CD14-positive monocyte (primary cell): ENCODE results near the gene TMEM59L. TPM values are rescaled to one million over a fixed set of nuclear protein-coding genes. Genes with fewer than 3 reads are reported as not detected.

Source experiments
- DNase-seq, 3 donors: peaks; one replicate each; pipeline ENCODE4 v3.0.0-alpha.2; 2011 to 2022
- H2AFZ ChIP-seq: 2 replicates; pipeline ENCODE4 v1.6.0; 2012; ENCODE audit warnings: mild to moderate bottlenecking, low read depth, low read length, inconsistent platforms; ENCODE audit not compliant: insufficient read depth, poor library complexity, severe bottlenecking
- H3K27ac ChIP-seq, 2 donors: 1 replicate in 1 of 2; 2 replicates in 1 of 2; pipeline ENCODE4 v1.5.1; 2012 to 2013; ENCODE audit warnings: low read length in 2 of 2, control low read depth in 1 of 2, inconsistent platforms in 1 of 2, low read depth in 1 of 2, mild to moderate bottlenecking in 1 of 2
- H3K27me3 ChIP-seq, 2 donors: one replicate each; pipeline versions ENCODE4 v1.6.0 to v1.6.1; 2011 to 2013; ENCODE audit warnings: low read length in 2 of 2; ENCODE audit not compliant: control insufficient read depth in 2 of 2, insufficient read depth in 2 of 2
- H3K36me3 ChIP-seq, 2 donors: replicated peaks in 1 of 2; 1 replicate in 1 of 2; 2 replicates in 1 of 2; pipeline versions ENCODE4 v1.5.1 to v1.6.1; 2012 to 2013; ENCODE audit warnings: low read length in 2 of 2, control low read depth in 1 of 2, inconsistent platforms in 1 of 2, mild to moderate bottlenecking in 1 of 2; ENCODE audit not compliant: insufficient read depth in 2 of 2, control insufficient read depth in 1 of 2
- H3K4me1 ChIP-seq, 2 donors: 1 replicate in 1 of 2; 2 replicates in 1 of 2; pipeline versions ENCODE4 v1.5.1 to v1.6.1; 2012 to 2013; ENCODE audit warnings: low read length in 2 of 2, control low read depth in 1 of 2, inconsistent platforms in 1 of 2, mild to moderate bottlenecking in 1 of 2, moderate library complexity in 1 of 2; ENCODE audit not compliant: insufficient read depth in 2 of 2, control insufficient read depth in 1 of 2
- H3K4me2 ChIP-seq: replicated peaks from 2 replicates; pipeline ENCODE3; 2012; ENCODE audit warnings: low read length, moderate library complexity, mild to moderate bottlenecking; ENCODE audit not compliant: poor library complexity, severe bottlenecking; ENCODE audit errors: extremely low read depth
- H3K4me3 ChIP-seq, 3 experiments: fragments of 200-600 bp in 1 of 3; sonication (generic) in 1 of 3; replicated peaks in 1 of 3; 1 replicate in 2 of 3; 2 replicates in 1 of 3; pipeline ENCODE4 v1.5.1; 2011 to 2013; ENCODE audit warnings: low read length in 3 of 3, mild to moderate bottlenecking in 3 of 3, control low read depth in 2 of 3, low read depth in 2 of 3, inconsistent platforms in 1 of 3, moderate library complexity in 1 of 3
- H3K79me2 ChIP-seq: 2 replicates; pipeline ENCODE4 v1.6.0; 2012; ENCODE audit warnings: mild to moderate bottlenecking, control low read depth, inconsistent platforms, low read length, moderate library complexity; ENCODE audit not compliant: insufficient read depth
- H3K9ac ChIP-seq: 2 replicates; pipeline ENCODE4 v1.6.0; 2017; ENCODE audit warnings: low read length, mild to moderate bottlenecking; ENCODE audit not compliant: insufficient read depth, poor library complexity, severe bottlenecking
- H3K9me3 ChIP-seq, 2 donors: replicated peaks in 1 of 2; 1 replicate in 1 of 2; 2 replicates in 1 of 2; pipeline versions ENCODE4 v1.5.1 to v1.6.1; 2012 to 2013; ENCODE audit warnings: low read length in 2 of 2, control low read depth in 1 of 2; ENCODE audit not compliant: control insufficient read depth in 1 of 2, insufficient read depth in 1 of 2
- H4K20me1 ChIP-seq: 2 replicates; pipeline ENCODE4 v1.6.0; 2012; ENCODE audit warnings: mild to moderate bottlenecking, low read length, control low read depth, moderate library complexity; ENCODE audit not compliant: insufficient read depth
- H3K27ac Mint-ChIP-seq, 7 donors: one replicate each; pipeline ENCODE4 v1.8.0; 2020; ENCODE audit warnings: mild to moderate bottlenecking in 7 of 7, mixed read lengths in 7 of 7, moderate library complexity in 6 of 7, inconsistent platforms in 2 of 7
- H3K27me3 Mint-ChIP-seq, 3 donors: one replicate each; pipeline ENCODE4 v1.8.0; 2021 to 2022; ENCODE audit warnings: low read depth in 3 of 3, mild to moderate bottlenecking in 3 of 3, mixed read lengths in 3 of 3, moderate library complexity in 3 of 3, inconsistent platforms in 1 of 3
- H3K36me3 Mint-ChIP-seq, 2 donors: one replicate each; pipeline ENCODE4 v1.8.0; 2020; ENCODE audit warnings: mixed read lengths in 2 of 2, inconsistent platforms in 1 of 2, mild to moderate bottlenecking in 1 of 2
- H3K4me1 Mint-ChIP-seq: one replicate; pipeline ENCODE4 v1.8.0; 2020; ENCODE audit warnings: mild to moderate bottlenecking, mixed read lengths
- H3K4me3 Mint-ChIP-seq, 2 donors: one replicate each; pipeline ENCODE4 v1.8.0; 2020; ENCODE audit warnings: mild to moderate bottlenecking in 2 of 2, mixed read lengths in 2 of 2, moderate library complexity in 1 of 2
- H3K9me3 Mint-ChIP-seq, 7 donors: one replicate each; pipeline ENCODE4 v1.8.0; 2020 to 2022; ENCODE audit warnings: mixed read lengths in 7 of 7, mild to moderate bottlenecking in 6 of 7, moderate library complexity in 6 of 7, inconsistent platforms in 2 of 7
- WGBS: methylation state at CpG from one replicate; pipeline ENCODE4 v1.1.5; 2013; ENCODE audit warnings: missing lambda C conversion rate; ENCODE audit not compliant: insufficient coverage; 5-methylcytosine and 5-hydroxymethylcytosine counted together
- intact Hi-C, 2 donors: fragments of 100-400 bp; cut with micrococcal nuclease; formaldehyde crosslinking; loops; one replicate each; pipeline versions ENCODE4 v1.15.0 to v1.15.1; 2023
- polyA plus RNA-seq, 3 donors: library from polyadenylated mRNA; depleted of rRNA in 1 of 3; unstranded in 2 of 3; stranded (reverse) in 1 of 3; fragments of 300-500 nt in 2 of 3; fragments of >200 nt in 1 of 3; fragmentation: Illumina TruSeq in 2 of 3; gene quantifications; 1 replicate in 2 of 3; 2 replicates in 1 of 3; pipeline ENCODE4 v1.2.3, GENCODE V29; 2012 to 2021
- TF ChIP-seq, protein P1 (sequence below): fragments of 200-600 bp; IDR thresholded peaks from one replicate; pipeline ENCODE4 v1.8.0; 2022; ENCODE audit warnings: antibody characterized with exemption, mild to moderate bottlenecking

TMEM59L gene
- polyA plus RNA-seq, 3 donors: not detected

DNA sequence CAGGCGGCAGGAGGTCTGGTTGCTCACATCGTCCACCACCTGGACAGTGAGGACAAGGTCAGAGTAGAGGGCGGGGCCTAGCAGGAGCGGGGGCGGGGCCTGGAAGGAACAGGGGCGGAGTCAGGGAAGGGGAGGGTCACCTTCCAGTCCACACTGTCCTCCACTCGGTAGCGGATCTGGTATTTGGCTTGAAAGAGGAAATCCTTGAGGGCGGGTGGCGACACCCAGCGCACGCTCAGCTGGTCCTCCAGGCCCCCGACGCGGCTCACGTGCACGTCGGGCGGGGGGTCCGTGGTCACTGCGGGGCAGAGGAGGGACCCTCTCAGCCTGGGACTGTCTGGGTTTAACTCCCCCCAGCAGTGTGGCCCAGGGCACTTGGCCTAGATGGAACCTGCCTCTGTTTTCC, 15.9 kb upstream of the TMEM59L start:
- Mint-ChIP-seq H3K9me3 (peaks cover 0 to 9% (median 2%) of the 10 kb centered on the region in 7 donors), H3K27ac (peak overlapping the region in 1 of 7 donors; percentile 50), H3K4me1 (peaks cover 22% of the 10 kb centered on the region), H3K4me3 (peak overlapping the region; percentile 45 to 71), H3K27me3 (peaks cover 47 to 76% (median 61%) of the 10 kb centered on the region in 3 donors), H3K36me3 (peaks cover 6 to 11% of the 10 kb centered on the region in 2 donors)
- Histone ChIP-seq H3K79me2 (no peaks in the 10 kb centered on the region), H4K20me1 (peaks cover 10% of the 10 kb centered on the region), H3K27me3 (peaks cover 7 to 45% of the 10 kb centered on the region in 2 donors), H3K4me2 (peak overlapping the region; percentile 66), H2AFZ (peak overlapping the region; percentile 70), H3K36me3 (peaks cover 0 to 3% of the 10 kb centered on the region in 2 donors), H3K27ac (no peak overlapping the region), H3K4me3 (peak overlapping the region in 1 of 3 experiments; percentile 58), H3K9me3 (no peaks in the 10 kb centered on the region), H3K4me1 (peaks cover 16 to 28% of the 10 kb centered on the region in 2 donors), H3K9ac (peak overlapping the region; percentile 15)
- 8% methylated on average over 15 of the region's 21 CpGs for WGBS
- intact Hi-C loops: no loop called here
- DNase-seq: peak; percentile 68 to 79 (median 76)
- TF ChIP-seq, protein P1, sequence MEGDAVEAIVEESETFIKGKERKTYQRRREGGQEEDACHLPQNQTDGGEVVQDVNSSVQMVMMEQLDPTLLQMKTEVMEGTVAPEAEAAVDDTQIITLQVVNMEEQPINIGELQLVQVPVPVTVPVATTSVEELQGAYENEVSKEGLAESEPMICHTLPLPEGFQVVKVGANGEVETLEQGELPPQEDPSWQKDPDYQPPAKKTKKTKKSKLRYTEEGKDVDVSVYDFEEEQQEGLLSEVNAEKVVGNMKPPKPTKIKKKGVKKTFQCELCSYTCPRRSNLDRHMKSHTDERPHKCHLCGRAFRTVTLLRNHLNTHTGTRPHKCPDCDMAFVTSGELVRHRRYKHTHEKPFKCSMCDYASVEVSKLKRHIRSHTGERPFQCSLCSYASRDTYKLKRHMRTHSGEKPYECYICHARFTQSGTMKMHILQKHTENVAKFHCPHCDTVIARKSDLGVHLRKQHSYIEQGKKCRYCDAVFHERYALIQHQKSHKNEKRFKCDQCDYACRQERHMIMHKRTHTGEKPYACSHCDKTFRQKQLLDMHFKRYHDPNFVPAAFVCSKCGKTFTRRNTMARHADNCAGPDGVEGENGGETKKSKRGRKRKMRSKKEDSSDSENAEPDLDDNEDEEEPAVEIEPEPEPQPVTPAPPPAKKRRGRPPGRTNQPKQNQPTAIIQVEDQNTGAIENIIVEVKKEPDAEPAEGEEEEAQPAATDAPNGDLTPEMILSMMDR: no peak

DNA sequence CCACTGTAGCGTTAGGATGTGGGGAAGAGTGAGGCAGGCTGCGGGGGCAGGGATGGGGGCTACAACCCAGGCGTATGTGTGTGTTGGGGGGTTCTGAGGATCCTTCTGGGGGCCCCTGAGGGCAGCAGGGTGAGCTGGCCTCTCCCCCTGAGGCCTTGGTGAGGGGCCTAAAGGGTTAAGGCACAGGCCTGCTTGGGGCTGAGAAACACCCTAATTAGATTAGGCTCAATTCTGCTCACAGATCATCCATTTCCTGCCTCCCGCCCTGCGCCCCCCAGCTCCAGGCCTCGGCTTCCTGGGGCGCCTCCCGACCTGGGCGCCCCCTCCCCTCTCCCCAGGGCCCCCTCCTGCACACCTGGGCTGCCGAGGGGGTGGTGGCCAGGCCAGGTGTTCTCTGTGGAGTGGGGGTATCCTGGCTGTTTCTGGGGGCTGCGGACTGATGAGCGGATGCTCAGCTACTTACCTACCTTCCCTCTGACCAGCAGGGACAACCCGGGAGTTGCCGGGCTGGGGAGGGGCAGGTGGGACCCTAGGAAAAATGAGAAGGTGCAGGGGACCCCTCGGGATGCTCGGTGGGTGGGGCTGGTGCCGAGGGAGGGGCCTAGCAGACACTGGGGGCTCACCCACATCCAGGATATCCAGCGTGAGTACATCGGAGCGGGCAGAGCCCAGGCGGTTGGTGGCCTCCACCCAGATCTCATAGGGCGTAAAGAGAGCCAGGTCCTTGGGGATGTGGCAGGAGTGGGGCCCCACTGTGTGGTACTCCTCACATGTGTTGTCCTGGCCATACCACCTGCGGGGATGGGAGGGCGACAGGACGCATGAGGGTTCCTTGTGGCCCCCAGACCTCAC, 14.6 kb upstream of the TMEM59L start:
- Histone ChIP-seq H3K4me3 (no peak overlapping the region), H3K79me2 (no peaks in the 10 kb centered on the region), H3K9ac (no peak overlapping the region), H3K9me3 (no peaks in the 10 kb centered on the region), H4K20me1 (peaks cover 7% of the 10 kb centered on the region), H3K4me1 (peaks cover 16 to 28% of the 10 kb centered on the region in 2 donors), H3K27me3 (peaks cover 12 to 58% of the 10 kb centered on the region in 2 donors), H3K27ac (no peak overlapping the region), H3K4me2 (no peak overlapping the region), H2AFZ (no peak overlapping the region), H3K36me3 (no peaks in the 10 kb centered on the region)
- TF ChIP-seq, protein P1: no peak
- Mint-ChIP-seq H3K27ac (no peak overlapping the region), H3K4me1 (peaks cover 22% of the 10 kb centered on the region), H3K4me3 (peak overlapping the region in 1 of 2 donors; percentile 26), H3K36me3 (peaks cover 0 to 6% of the 10 kb centered on the region in 2 donors), H3K27me3 (peaks cover 57 to 86% (median 70%) of the 10 kb centered on the region in 3 donors), H3K9me3 (peaks cover 0 to 9% (median 5%) of the 10 kb centered on the region in 7 donors)
- DNase-seq: no peak
- intact Hi-C loops: no loop called here
- 88% methylated on average over 7 of the region's 25 CpGs for WGBS
